Measurements from ENCODE around the gene GLI2. TPM values are rescaled to one million over a fixed set of nuclear protein-coding genes. Genes with fewer than 3 reads are reported as not detected.
A peak's percentile ranks its signal among the peaks of the same experiment; 100 is the strongest.

The GLI2 gene
- total and polyA plus RNA-seq, 7 donors, result 0.20 to 2.4 (median 0.66) TPM

DNA sequence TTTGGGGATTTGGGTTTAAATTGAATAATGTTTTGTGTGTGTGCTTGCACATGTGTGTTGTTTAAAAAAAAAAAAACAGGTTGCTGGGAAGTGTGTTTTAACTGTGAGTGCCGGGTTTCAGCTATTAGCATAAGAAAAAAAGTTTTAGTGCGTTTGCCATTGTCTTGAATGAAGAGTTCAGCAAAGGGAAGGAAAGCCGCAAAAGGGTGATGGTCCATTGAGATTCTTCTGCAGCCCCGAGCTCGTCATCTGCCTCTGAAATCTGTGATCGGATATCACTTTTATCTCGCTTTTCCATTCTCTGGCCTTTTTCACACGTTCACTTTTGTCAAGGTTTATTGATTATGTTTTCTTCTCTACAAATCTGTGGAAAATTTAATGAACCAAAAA lies 4.7 kb downstream of the GLI2 start:
- DNase-seq (no peak), ATAC-seq (no peak)
- H3K36me3 ChIP-seq (ENCODE audit: insufficient read depth in 1 of 2, low read depth in 1 of 2), result no peaks in the 10 kb centered on the region
- no peak overlapping the region for H3K4me3 ChIP-seq
- intact Hi-C loops (cut with DNase I), result no loop called here
- H3K27me3 ChIP-seq (ENCODE audit: insufficient read depth in 3 of 3, low read length in 2 of 3), result peaks cover 0 to 91% (median 37%) of the 10 kb centered on the region in 3 donors
- no peak overlapping the region for H3K27ac ChIP-seq
- TF ChIP-seq, protein P1, sequence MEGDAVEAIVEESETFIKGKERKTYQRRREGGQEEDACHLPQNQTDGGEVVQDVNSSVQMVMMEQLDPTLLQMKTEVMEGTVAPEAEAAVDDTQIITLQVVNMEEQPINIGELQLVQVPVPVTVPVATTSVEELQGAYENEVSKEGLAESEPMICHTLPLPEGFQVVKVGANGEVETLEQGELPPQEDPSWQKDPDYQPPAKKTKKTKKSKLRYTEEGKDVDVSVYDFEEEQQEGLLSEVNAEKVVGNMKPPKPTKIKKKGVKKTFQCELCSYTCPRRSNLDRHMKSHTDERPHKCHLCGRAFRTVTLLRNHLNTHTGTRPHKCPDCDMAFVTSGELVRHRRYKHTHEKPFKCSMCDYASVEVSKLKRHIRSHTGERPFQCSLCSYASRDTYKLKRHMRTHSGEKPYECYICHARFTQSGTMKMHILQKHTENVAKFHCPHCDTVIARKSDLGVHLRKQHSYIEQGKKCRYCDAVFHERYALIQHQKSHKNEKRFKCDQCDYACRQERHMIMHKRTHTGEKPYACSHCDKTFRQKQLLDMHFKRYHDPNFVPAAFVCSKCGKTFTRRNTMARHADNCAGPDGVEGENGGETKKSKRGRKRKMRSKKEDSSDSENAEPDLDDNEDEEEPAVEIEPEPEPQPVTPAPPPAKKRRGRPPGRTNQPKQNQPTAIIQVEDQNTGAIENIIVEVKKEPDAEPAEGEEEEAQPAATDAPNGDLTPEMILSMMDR (IDR thresholded peaks at IDR 0.05), result no peak
- H3K4me1 ChIP-seq, result peaks cover 10% of the 10 kb centered on the region
- H3K9me3 ChIP-seq, result no peaks in the 10 kb centered on the region
- 71 to 81% (median 75%) methylated on average over 8 of the region's 8 CpGs for WGBS, 3 donors

DNA sequence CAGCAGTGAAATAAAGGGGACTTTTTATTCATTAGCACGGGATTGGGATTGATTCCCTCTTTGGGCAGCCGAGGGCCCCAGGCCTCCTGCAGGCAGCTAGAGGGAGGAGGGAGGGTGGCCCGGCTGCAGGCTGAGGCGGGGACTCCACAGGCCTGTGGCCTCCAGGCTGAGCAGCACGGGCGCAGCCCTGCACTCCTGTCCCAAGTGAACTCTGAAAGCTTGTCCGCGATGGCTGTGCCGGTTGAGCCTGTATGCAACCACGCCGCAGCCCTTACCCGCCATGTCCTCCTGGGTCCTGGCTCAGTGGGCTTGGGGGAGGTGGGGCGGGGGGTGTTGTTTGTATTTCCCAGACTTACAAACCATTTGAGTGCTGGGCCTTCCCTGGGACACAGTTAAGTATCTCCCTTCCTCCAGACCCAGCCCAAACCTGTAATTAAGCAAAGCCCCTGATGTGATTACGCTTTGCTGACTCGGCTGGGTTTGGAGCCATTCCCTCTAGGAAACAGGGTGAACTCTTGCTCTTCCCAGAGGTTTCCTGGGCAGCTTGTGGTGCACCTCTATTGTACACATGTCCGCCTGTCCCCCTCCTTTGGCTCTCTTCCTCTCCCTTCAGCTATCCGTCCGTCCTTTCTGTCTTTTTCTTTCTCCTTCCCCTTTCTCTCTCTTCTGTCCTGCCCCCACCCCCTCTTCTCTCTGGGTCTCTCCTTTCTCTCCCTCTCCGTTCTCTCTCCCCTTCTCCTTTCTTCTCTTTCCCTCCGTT lies 5.3 kb downstream of the GLI2 start:
- Histone ChIP-seq H3K27me3 (ENCODE audit: insufficient read depth in 3 of 3, low read length in 2 of 3) (peaks cover 0 to 86% (median 35%) of the 10 kb centered on the region in 3 donors), H3K4me3 (peak overlapping the region; percentile 47), H3K9me3 (no peaks in the 10 kb centered on the region), H3K36me3 (ENCODE audit: insufficient read depth in 1 of 2, low read depth in 1 of 2) (no peaks in the 10 kb centered on the region), H3K4me1 (peaks cover 10% of the 10 kb centered on the region), H3K27ac (no peak overlapping the region)
- no peak for DNase-seq
- TF ChIP-seq, protein P1 (IDR thresholded peaks at IDR 0.05), result no peak
- 43 to 55% (median 45%) methylated on average over 19 to 20 of the region's 20 CpGs for WGBS, 3 donors
- intact Hi-C loops (cut with DNase I), result no loop called here
- ATAC-seq, result peak in 1 of 4 donors; percentile 22

DNA sequence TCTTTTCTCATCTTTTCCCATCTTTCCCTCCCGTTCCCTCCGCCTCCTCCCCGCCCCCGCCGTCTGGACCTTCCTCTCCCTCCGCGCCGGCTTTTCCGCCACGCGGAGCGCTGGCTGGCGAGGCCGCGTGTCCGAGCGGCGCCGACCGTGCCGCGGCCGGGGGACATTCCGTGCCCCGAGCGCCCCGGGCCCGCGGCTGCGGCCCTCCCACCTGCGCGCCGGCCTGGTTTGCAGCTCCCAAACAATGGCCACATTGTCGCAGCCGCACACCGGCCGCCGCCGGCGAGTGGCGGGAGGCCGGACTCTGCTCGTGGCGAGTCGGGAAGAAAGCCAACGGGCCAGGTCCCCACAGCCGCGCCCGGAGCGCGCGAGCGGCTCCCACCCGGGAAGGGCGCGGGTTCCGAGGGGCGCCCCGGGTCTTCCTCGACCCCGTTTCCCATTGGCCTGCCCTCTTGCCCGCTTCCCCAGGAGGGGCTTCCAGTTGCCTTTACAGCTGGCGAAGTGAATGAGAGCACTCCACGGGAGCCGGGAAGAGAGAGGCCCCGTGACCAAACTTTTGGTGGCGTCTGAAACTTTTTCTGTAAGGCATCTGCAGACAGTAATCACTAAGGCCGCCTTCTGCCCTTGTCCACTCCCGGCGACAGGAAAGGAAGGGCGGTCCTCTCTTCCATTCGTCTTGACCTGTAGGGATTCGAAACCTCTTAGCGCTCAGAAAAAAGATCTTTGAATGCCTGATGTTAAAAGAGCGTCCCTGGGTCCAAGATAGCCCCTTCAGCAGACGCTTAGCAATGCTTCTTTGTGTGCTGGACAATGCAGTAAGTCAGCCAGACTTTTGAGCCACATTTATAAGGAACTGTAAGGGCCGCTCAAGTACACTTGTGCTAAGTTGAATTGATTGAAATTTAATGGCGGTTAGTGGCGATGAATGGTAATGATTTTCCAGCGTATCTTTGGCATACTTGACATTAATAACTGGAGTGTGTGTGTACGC lies 6.2 kb downstream of the GLI2 start:
- TF ChIP-seq, protein P1 (IDR thresholded peaks at IDR 0.05), result no peak
- H3K4me3 ChIP-seq, result peak overlapping the region; percentile 47
- ATAC-seq (peak; percentile 25 to 58 (median 34)), DNase-seq (peak in 1 of 2 donors; percentile 54)
- 10 to 15% (median 12%) methylated on average over 76 to 81 of the region's 81 CpGs for WGBS, 3 donors
- H3K9me3 ChIP-seq, result no peaks in the 10 kb centered on the region
- no peak overlapping the region for H3K27ac ChIP-seq
- H3K27me3 ChIP-seq (ENCODE audit: insufficient read depth in 3 of 3, low read length in 2 of 3), result peaks cover 0 to 77% (median 29%) of the 10 kb centered on the region in 3 donors
- intact Hi-C loops (cut with DNase I), result no loop called here
- H3K4me1 ChIP-seq, result peaks cover 6% of the 10 kb centered on the region
- no peaks in the 10 kb centered on the region for H3K36me3 ChIP-seq (ENCODE audit: insufficient read depth in 1 of 2, low read depth in 1 of 2)

DNA sequence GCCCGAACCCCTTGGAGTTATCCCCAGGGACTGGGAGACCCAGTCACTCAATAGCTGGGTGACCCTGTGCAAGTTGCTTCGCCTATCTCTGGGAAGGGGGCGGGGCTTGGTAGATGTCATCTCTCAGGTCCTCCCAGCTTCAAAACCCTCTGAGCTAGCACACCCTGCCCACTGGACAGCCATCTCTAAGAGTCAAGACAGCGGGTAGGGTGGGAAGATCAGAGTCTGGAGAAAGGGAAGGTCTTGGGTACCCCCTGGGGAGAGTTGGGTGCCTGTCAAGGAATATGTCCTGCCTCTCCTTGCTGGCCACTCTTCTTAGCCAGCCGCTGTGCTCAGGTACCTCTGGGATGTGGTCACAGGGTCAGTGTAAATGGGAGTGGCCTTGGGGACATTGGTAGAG lies 8.0 kb downstream of the GLI2 start:
- Histone ChIP-seq H3K27ac (no peak overlapping the region), H3K36me3 (ENCODE audit: insufficient read depth in 1 of 2, low read depth in 1 of 2) (no peaks in the 10 kb centered on the region), H3K27me3 (ENCODE audit: insufficient read depth in 3 of 3, low read length in 2 of 3) (peaks cover 0 to 59% (median 16%) of the 10 kb centered on the region in 3 donors), H3K4me1 (no peaks in the 10 kb centered on the region), H3K9me3 (no peaks in the 10 kb centered on the region), H3K4me3 (no peak overlapping the region)
- ATAC-seq (no peak), DNase-seq (no peak)
- intact Hi-C loops (cut with DNase I), result no loop called here
- 92 to 96% (median 96%) methylated on average over 5 of the region's 5 CpGs for WGBS, 3 donors
- TF ChIP-seq, protein P1 (IDR thresholded peaks at IDR 0.05), result no peak
